Measurements from ENCODE around the gene VDAC2. TPM values are rescaled to one million over a fixed set of nuclear protein-coding genes. Genes with fewer than 3 reads are reported as not detected.
"Not testable (repeated sequence)": the region's sequence is repeated elsewhere in the genome, so short reads cannot be mapped to it uniquely, and the experiment has no call there.

The VDAC2 gene
- total RNA-seq, 2 experiments from 2014 or later: 81.4 to 182 TPM

DNA sequence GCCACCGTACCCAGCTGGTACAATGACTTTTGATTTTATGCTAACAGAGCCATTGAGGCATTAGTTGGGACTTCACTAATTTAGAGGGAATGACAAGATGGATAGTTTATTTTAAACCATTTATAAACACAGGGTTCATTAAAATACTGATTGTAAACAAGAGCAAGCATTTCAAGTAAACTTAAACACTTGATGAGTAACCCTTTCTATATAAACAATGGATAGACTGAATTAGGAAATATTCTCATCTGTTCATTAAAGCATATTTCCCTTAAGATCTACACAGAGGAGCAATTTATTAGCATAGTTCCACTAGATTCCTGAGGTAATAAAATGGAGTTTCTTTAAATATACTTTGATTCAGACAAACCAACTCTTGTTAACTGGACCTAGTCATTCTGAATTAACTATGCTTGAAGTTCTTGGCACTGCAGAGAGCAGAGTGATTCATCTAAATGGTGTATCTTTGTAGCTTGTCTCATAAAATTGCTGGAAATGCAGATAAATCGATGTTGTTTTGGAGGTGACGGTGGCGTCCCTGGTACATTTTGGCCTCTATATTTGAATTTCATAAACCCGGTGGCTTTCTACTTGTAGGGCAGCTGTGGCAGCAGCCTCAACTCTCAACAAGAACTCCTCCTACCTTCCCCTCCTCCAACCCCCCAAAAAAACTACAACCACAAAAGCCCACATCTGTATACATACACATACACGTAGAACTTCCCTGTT lies 15.4 kb upstream of the VDAC2 start:
- BruUV-seq (replicated peaks): no TSS peak
- no peaks in the 10 kb centered on the region for H3K79me2 ChIP-seq (ENCODE audit: insufficient read depth, low read depth, low read length)
- H3K4me1 ChIP-seq (ENCODE audit: insufficient read depth, low read length, poor library complexity, severe bottlenecking): no peaks in the 10 kb centered on the region
- no peaks in the 10 kb centered on the region for H4K20me1 ChIP-seq (ENCODE audit: insufficient read depth, low read length)
- no peaks in the 10 kb centered on the region for H3K36me3 ChIP-seq (ENCODE audit: insufficient read depth, low read length)
- intact Hi-C loops (cut with micrococcal nuclease; ENCODE audit: unreplicated experiment): no loop called here
- H3K4me3 ChIP-seq (ENCODE audit: low read depth, low read length, poor library complexity, severe bottlenecking): no peak overlapping the region
- POLR2A ChIA-PET: no interaction called here
- no peaks in the 10 kb centered on the region for H3K9me3 ChIP-seq (ENCODE audit: low read length)
- H3K27ac ChIP-seq (ENCODE audit: low read depth, low read length, poor library complexity, severe bottlenecking): no peak overlapping the region
- no peak for TF ChIP-seq EZH2phosphoT487 (IDR thresholded peaks at IDR 0.05; ENCODE audit: borderline replicate concordance, low read depth, low read length)
- TF ChIP-seq, protein P1, sequence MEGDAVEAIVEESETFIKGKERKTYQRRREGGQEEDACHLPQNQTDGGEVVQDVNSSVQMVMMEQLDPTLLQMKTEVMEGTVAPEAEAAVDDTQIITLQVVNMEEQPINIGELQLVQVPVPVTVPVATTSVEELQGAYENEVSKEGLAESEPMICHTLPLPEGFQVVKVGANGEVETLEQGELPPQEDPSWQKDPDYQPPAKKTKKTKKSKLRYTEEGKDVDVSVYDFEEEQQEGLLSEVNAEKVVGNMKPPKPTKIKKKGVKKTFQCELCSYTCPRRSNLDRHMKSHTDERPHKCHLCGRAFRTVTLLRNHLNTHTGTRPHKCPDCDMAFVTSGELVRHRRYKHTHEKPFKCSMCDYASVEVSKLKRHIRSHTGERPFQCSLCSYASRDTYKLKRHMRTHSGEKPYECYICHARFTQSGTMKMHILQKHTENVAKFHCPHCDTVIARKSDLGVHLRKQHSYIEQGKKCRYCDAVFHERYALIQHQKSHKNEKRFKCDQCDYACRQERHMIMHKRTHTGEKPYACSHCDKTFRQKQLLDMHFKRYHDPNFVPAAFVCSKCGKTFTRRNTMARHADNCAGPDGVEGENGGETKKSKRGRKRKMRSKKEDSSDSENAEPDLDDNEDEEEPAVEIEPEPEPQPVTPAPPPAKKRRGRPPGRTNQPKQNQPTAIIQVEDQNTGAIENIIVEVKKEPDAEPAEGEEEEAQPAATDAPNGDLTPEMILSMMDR (conservative IDR thresholded peaks at IDR 0.05; ENCODE audit: low read length): no peak
- no peaks in the 10 kb centered on the region for H3K9me2 ChIP-seq (ENCODE audit: insufficient read depth, low read length)
- no peak for DNase-seq (ENCODE audit: low spot score)
- H3K4me2 ChIP-seq (ENCODE audit: low read length): no peak overlapping the region
- CTCF ChIA-PET (ENCODE audit: unreplicated experiment): no interaction called here
- H2AFZ ChIP-seq (ENCODE audit: low read length): no peak overlapping the region

DNA sequence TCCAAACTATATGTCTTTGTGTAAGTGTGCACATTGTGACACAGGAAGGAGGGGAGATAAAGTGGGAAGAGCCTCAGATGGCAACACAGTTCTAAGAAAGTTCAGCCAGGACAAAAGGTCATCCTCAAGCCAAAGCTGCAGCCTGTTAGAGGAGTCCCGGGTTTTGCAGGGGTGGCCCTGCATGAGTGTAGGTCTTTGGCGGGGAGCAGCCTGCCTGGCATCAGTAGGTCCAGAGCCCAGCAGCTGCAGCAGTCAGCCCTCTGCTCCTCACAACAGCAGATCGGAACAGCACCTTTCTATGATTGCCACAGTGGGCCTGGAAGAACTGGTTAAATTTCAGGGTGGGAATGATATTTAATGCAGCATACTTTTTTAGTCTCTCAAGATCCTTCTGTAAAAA lies 13.5 kb upstream of the VDAC2 start:
- no peaks in the 10 kb centered on the region for H4K20me1 ChIP-seq (ENCODE audit: insufficient read depth, low read length)
- DNase-seq (ENCODE audit: low spot score): no peak
- no peaks in the 10 kb centered on the region for H3K4me1 ChIP-seq (ENCODE audit: insufficient read depth, low read length, poor library complexity, severe bottlenecking)
- ChIA-PET POLR2A (no interaction called here), CTCF (ENCODE audit: unreplicated experiment) (no interaction called here)
- BruUV-seq (replicated peaks): no TSS peak
- no peak overlapping the region for H2AFZ ChIP-seq (ENCODE audit: low read length)
- H3K79me2 ChIP-seq (ENCODE audit: insufficient read depth, low read depth, low read length): no peaks in the 10 kb centered on the region
- H3K27ac ChIP-seq (ENCODE audit: low read depth, low read length, poor library complexity, severe bottlenecking): no peak overlapping the region
- H3K4me3 ChIP-seq (ENCODE audit: low read depth, low read length, poor library complexity, severe bottlenecking): no peak overlapping the region
- H3K9me2 ChIP-seq (ENCODE audit: insufficient read depth, low read length): no peaks in the 10 kb centered on the region
- no peak for TF ChIP-seq EZH2phosphoT487 (IDR thresholded peaks at IDR 0.05; ENCODE audit: borderline replicate concordance, low read depth, low read length)
- TF ChIP-seq, protein P1 (conservative IDR thresholded peaks at IDR 0.05; ENCODE audit: low read length): no peak
- intact Hi-C loops (cut with micrococcal nuclease; ENCODE audit: unreplicated experiment): no loop called here
- H3K36me3 ChIP-seq (ENCODE audit: insufficient read depth, low read length): no peaks in the 10 kb centered on the region
- H3K9me3 ChIP-seq (ENCODE audit: low read length): no peaks in the 10 kb centered on the region
- H3K4me2 ChIP-seq (ENCODE audit: low read length): no peak overlapping the region

DNA sequence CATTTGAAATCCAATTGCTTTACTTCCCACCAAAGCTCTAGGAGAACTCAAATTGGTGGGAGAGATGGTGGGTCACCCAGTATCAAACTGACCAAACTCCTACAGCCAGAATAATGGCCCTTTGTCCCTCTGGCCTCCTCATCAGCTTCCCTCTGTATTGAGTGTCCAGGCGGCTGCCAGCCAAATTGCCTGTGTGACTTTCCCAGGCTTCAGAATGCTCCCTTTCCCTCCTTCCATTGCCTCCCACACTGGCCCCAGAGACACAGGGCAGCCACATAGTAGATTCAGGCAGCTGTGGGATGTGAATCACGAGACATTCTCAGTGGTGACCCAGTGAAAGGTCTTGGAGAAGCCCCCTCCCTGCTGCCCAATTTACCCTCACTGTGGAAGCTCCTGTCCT lies 12.7 kb upstream of the VDAC2 start:
- CTCF ChIA-PET (ENCODE audit: unreplicated experiment): no interaction called here
- H2AFZ ChIP-seq (ENCODE audit: low read length): no peak overlapping the region
- no TSS peak for BruUV-seq (replicated peaks)
- POLR2A ChIA-PET: interaction anchor here (0.7 to 4.2 kb wide), 4 partner anchors 9 to 25 kb away, joined by 3 to 14 read pairs (median 4); partner anchors contain the start of gene VDAC2
- no peak for DNase-seq (ENCODE audit: low spot score)
- no peaks in the 10 kb centered on the region for H3K9me2 ChIP-seq (ENCODE audit: insufficient read depth, low read length)
- H3K4me3 ChIP-seq (ENCODE audit: low read depth, low read length, poor library complexity, severe bottlenecking): no peak overlapping the region
- no peaks in the 10 kb centered on the region for H3K9me3 ChIP-seq (ENCODE audit: low read length)
- H3K4me1 ChIP-seq (ENCODE audit: insufficient read depth, low read length, poor library complexity, severe bottlenecking): no peaks in the 10 kb centered on the region
- no peak overlapping the region for H3K27ac ChIP-seq (ENCODE audit: low read depth, low read length, poor library complexity, severe bottlenecking)
- intact Hi-C loops (cut with micrococcal nuclease; ENCODE audit: unreplicated experiment): no loop called here
- H3K36me3 ChIP-seq (ENCODE audit: insufficient read depth, low read length): no peaks in the 10 kb centered on the region
- TF ChIP-seq, protein P1 (conservative IDR thresholded peaks at IDR 0.05; ENCODE audit: low read length): no peak
- no peak for TF ChIP-seq EZH2phosphoT487 (IDR thresholded peaks at IDR 0.05; ENCODE audit: borderline replicate concordance, low read depth, low read length)
- H3K4me2 ChIP-seq (ENCODE audit: low read length): no peak overlapping the region
- no peaks in the 10 kb centered on the region for H3K79me2 ChIP-seq (ENCODE audit: insufficient read depth, low read depth, low read length)
- no peaks in the 10 kb centered on the region for H4K20me1 ChIP-seq (ENCODE audit: insufficient read depth, low read length)

DNA sequence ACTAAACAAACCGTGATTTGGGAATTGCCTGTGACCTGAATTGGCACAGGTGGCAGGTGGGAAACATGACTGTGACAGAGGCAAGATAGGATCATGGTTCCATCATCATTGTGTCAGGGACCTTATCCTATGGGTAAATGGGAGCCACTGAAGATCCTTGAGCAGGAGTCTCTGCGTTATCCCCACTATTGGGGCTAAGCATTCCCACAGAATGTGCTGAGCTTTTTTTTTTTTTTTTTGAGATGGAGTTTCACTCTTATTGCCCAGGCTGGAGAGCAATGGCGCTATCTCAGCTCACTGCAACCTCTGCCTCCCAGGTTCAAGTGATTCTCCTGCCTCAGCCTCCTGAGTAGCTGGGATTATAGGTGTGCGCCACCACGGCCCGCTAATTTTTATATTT lies 10.6 kb upstream of the VDAC2 start:
- H3K4me1 ChIP-seq (ENCODE audit: insufficient read depth, low read length, poor library complexity, severe bottlenecking); H3K27ac ChIP-seq (ENCODE audit: low read depth, low read length, poor library complexity, severe bottlenecking); H3K4me3 ChIP-seq (ENCODE audit: low read depth, low read length, poor library complexity, severe bottlenecking); DNase-seq (ENCODE audit: low spot score); H3K4me2 ChIP-seq (ENCODE audit: low read length); H2AFZ ChIP-seq (ENCODE audit: low read length); H3K79me2 ChIP-seq (ENCODE audit: insufficient read depth, low read depth, low read length); intact Hi-C loops (cut with micrococcal nuclease; ENCODE audit: unreplicated experiment); BruUV-seq (replicated peaks); H3K36me3 ChIP-seq (ENCODE audit: insufficient read depth, low read length); H3K9me2 ChIP-seq (ENCODE audit: insufficient read depth, low read length); H3K9me3 ChIP-seq (ENCODE audit: low read length); H4K20me1 ChIP-seq (ENCODE audit: insufficient read depth, low read length): not testable (repeated sequence)
- ChIA-PET CTCF (ENCODE audit: unreplicated experiment) (interaction anchor here (0.6 kb wide), 1 partner anchor 52 kb away, joined by 4 read pairs; no protein-coding TSS in a partner anchor), POLR2A (interaction anchor here (0.6 to 4.2 kb wide), 5 partner anchors 11 to 1299 kb away, joined by 3 to 14 read pairs (median 3); partner anchors contain the start of gene VDAC2)

Data from OCI-LY7 (cell line).